SU-DHL-6 (cell line): Measurements from ENCODE around the gene IQGAP3.

ENCODE experiments used
- H2AFZ ChIP-seq: fragments of 200-600 bp; sonication (generic); 2 replicates; pipeline ENCODE4 v1.6.1; 2014; ENCODE audit warnings: low read depth, mild to moderate bottlenecking, moderate library complexity, mixed read lengths, antibody characterized with exemption, low read length; ENCODE audit not compliant: severe bottlenecking
- H3F3A ChIP-seq: fragments of 200-600 bp; shearing (Covaris generic); 2 replicates; pipeline ENCODE4 v1.6.0; 2016; ENCODE audit warnings: antibody characterized with exemption, mild to moderate bottlenecking; ENCODE audit not compliant: insufficient read depth
- H3K27ac ChIP-seq: fragments of 200-600 bp; sonication (generic); 2 replicates; pipeline ENCODE4 v1.5.1; 2016; ENCODE audit warnings: low read depth, mild to moderate bottlenecking, low read length, moderate library complexity, mixed read lengths
- H3K27me3 ChIP-seq: fragments of 200-600 bp; sonication (generic), shearing (Covaris generic); 2 replicates; pipeline ENCODE4 v1.6.0; 2014; ENCODE audit warnings: mild to moderate bottlenecking, low read length
- H3K36me3 ChIP-seq: fragments of 200-600 bp; sonication (generic); 2 replicates; pipeline ENCODE4 v1.6.1; 2014; ENCODE audit warnings: mild to moderate bottlenecking, low read length, mixed read lengths
- H3K4me2 ChIP-seq: fragments of 300-600, 200-600 bp; shearing (Covaris generic), sonication (generic); 2 replicates; pipeline ENCODE4 v1.6.0; 2014; ENCODE audit warnings: low read length, low read depth, mild to moderate bottlenecking; ENCODE audit not compliant: poor library complexity, severe bottlenecking
- H3K4me3 ChIP-seq: fragments of 200-600 bp; sonication (generic); 2 replicates; pipeline ENCODE4 v1.5.1; 2014; ENCODE audit warnings: antibody characterized with exemption, low read length, mild to moderate bottlenecking, mixed read lengths; ENCODE audit not compliant: insufficient read depth, poor library complexity, severe bottlenecking
- H3K79me2 ChIP-seq: fragments of 200-600 bp; sonication (generic); 2 replicates; pipeline ENCODE4 v1.6.1; 2014; ENCODE audit warnings: mild to moderate bottlenecking, low read length, moderate library complexity; ENCODE audit not compliant: insufficient read depth
- H3K9ac ChIP-seq: fragments of 200-600 bp; sonication (generic); 2 replicates; pipeline ENCODE4 v1.7.0; 2014; ENCODE audit warnings: mild to moderate bottlenecking, low read length
- H3K9me2 ChIP-seq: fragments of 200-600 bp; sonication (generic); replicated peaks from 2 replicates; pipeline ENCODE4 v1.6.1; 2014; ENCODE audit warnings: low read length; ENCODE audit not compliant: insufficient read depth
- H3K9me3 ChIP-seq: fragments of 200-600 bp; sonication (generic); 2 replicates; pipeline ENCODE4 v1.6.1; 2014; ENCODE audit warnings: low read length, mixed read lengths; ENCODE audit not compliant: insufficient read depth
- H4K20me1 ChIP-seq: fragments of 200-600 bp; sonication (generic); 2 replicates; pipeline ENCODE4 v1.6.1; 2014; ENCODE audit warnings: low read depth, mild to moderate bottlenecking, antibody characterized with exemption, low read length, moderate library complexity, mixed read lengths
- EZH2phosphoT487 ChIP-seq: fragments of 200-600 bp; sonication (generic), shearing (Covaris generic); conservative IDR thresholded peaks from 2 replicates; pipeline ENCODE4 v1.6.1; 2018; ENCODE audit warnings: mild to moderate bottlenecking, antibody characterized with exemption, low read length, moderate library complexity, mixed read lengths
- TF ChIP-seq, protein P1 (sequence below): fragments of 200-600 bp; sonication (generic); IDR thresholded peaks from one replicate; pipeline ENCODE4 v1.5.1; 2017; ENCODE audit warnings: antibody characterized with exemption, mild to moderate bottlenecking, low read length, moderate library complexity; ENCODE audit not compliant: insufficient read depth, poor library complexity, severe bottlenecking

The IQGAP3 gene

DNA sequence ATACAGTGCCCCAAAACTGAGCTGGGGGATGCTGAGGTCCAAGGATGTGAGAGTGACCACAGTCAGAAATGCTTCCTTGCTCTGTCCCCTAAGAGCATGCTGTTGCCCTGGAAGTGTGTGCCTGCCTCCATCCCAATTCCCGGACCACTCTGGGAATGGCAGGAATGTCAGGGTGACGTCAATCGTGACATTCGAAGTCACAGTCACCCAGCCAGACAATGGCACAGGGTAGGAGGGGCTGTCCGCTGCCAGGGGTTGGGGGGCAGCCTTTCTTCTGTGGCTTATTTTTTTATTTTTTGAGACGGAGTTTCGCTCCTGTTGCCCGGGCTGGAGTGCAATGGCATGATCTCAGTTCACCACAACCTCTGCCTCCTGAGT, 94.1 kb downstream of the IQGAP3 start:
- no peak for TF ChIP-seq EZH2phosphoT487
- TF ChIP-seq, protein P1, sequence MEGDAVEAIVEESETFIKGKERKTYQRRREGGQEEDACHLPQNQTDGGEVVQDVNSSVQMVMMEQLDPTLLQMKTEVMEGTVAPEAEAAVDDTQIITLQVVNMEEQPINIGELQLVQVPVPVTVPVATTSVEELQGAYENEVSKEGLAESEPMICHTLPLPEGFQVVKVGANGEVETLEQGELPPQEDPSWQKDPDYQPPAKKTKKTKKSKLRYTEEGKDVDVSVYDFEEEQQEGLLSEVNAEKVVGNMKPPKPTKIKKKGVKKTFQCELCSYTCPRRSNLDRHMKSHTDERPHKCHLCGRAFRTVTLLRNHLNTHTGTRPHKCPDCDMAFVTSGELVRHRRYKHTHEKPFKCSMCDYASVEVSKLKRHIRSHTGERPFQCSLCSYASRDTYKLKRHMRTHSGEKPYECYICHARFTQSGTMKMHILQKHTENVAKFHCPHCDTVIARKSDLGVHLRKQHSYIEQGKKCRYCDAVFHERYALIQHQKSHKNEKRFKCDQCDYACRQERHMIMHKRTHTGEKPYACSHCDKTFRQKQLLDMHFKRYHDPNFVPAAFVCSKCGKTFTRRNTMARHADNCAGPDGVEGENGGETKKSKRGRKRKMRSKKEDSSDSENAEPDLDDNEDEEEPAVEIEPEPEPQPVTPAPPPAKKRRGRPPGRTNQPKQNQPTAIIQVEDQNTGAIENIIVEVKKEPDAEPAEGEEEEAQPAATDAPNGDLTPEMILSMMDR: no peak
- H2AFZ ChIP-seq: no peak overlapping the region
- no peak overlapping the region for H3K9ac ChIP-seq
- H3K4me2 ChIP-seq: no peak overlapping the region
- H3F3A ChIP-seq: peaks cover 14% of the 10 kb centered on the region
- no peaks in the 10 kb centered on the region for H4K20me1 ChIP-seq
- no peaks in the 10 kb centered on the region for H3K9me3 ChIP-seq
- peaks cover 3% of the 10 kb centered on the region; the same call in 1 of the 2 replicates for H3K36me3 ChIP-seq
- no peak overlapping the region for H3K27ac ChIP-seq
- no peaks in the 10 kb centered on the region for H3K27me3 ChIP-seq
- no peak overlapping the region for H3K4me3 ChIP-seq
- no peaks in the 10 kb centered on the region for H3K9me2 ChIP-seq
- no peaks in the 10 kb centered on the region for H3K79me2 ChIP-seq

- H3K79me2 ChIP-seq: no peaks in the 10 kb centered on the region
- no peak overlapping the region for H3K4me2 ChIP-seq
- no peak overlapping the region for H3K27ac ChIP-seq
- TF ChIP-seq, protein P1: no peak
- TF ChIP-seq EZH2phosphoT487: no peak
- H4K20me1 ChIP-seq: no peaks in the 10 kb centered on the region
- no peaks in the 10 kb centered on the region for H3K9me2 ChIP-seq
- no peaks in the 10 kb centered on the region for H3K9me3 ChIP-seq
- H3K4me3 ChIP-seq: no peak overlapping the region
- no peak overlapping the region for H2AFZ ChIP-seq
- no peak overlapping the region for H3K9ac ChIP-seq
- H3F3A ChIP-seq: peaks cover 14% of the 10 kb centered on the region
- no peaks in the 10 kb centered on the region for H3K27me3 ChIP-seq
- H3K36me3 ChIP-seq: peaks cover 3% of the 10 kb centered on the region; the same call in 1 of the 2 replicates
Observed at GRCh38 chr1:156477526-156478249, 94.7 kb downstream of the IQGAP3 start.

DNA sequence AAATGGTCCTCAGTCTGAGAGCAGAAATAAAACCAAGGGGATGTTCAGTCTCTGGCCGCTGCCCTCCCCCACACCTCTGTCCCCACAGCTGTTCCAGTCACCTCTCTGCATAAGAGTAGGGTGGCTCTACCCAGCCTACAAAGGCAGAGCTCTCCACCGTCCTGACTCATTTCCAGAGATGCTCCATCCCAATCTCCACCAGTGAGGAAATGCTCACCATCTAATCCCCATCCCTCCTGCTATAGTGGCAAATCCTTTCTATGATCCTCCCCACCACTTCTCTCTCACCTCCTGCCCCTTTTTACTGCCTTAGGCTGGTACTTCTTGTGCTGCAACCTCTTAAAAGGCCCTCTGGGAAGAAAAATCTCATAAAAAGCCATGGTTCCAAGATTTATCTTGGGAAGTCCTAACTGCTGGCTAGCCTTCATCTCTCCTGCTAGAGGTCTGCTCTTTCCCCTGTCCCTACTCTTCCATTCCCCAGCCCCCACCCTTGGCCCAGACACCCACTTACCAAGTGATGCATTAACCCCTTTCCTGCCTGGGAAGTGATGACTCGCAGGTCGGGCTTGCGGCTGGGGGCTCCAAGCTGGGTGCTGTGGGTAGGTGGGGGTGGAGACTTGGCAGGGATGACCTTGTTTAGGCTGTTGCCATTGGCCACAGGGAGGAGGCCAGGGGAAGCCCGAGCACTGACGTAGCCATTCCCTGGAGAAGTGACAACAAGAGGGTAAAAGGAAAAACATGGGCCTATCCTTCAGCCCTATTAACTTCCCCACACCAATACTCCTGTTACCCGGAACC, 95.7 kb downstream of the IQGAP3 start:
- H3K9ac ChIP-seq: no peak overlapping the region
- H3K4me2 ChIP-seq: no peak overlapping the region

More for the DNA sequence above, 95.7 kb downstream of the IQGAP3 start:
- Histone ChIP-seq H3K9me3 (no peaks in the 10 kb centered on the region), H2AFZ (no peak overlapping the region), H3K79me2 (no peaks in the 10 kb centered on the region), H4K20me1 (no peaks in the 10 kb centered on the region), H3K36me3 (peaks cover 3% of the 10 kb centered on the region; the same call in 1 of the 2 replicates), H3F3A (peaks cover 6% of the 10 kb centered on the region), H3K9me2 (no peaks in the 10 kb centered on the region), H3K27ac (no peak overlapping the region), H3K27me3 (no peaks in the 10 kb centered on the region), H3K4me3 (no peak overlapping the region)
- TF ChIP-seq, protein P1: no peak
- no peak for TF ChIP-seq EZH2phosphoT487
